ENCODE results near the gene LARGE1. TPM values are rescaled to one million over a fixed set of nuclear protein-coding genes. Genes with fewer than 3 reads are reported as not detected.
A peak's percentile ranks its signal among the peaks of the same experiment; 100 is the strongest.

LARGE1 gene
- total RNA-seq, 2 donors from 2014 or later: 29.5 to 42.1 TPM

DNA sequence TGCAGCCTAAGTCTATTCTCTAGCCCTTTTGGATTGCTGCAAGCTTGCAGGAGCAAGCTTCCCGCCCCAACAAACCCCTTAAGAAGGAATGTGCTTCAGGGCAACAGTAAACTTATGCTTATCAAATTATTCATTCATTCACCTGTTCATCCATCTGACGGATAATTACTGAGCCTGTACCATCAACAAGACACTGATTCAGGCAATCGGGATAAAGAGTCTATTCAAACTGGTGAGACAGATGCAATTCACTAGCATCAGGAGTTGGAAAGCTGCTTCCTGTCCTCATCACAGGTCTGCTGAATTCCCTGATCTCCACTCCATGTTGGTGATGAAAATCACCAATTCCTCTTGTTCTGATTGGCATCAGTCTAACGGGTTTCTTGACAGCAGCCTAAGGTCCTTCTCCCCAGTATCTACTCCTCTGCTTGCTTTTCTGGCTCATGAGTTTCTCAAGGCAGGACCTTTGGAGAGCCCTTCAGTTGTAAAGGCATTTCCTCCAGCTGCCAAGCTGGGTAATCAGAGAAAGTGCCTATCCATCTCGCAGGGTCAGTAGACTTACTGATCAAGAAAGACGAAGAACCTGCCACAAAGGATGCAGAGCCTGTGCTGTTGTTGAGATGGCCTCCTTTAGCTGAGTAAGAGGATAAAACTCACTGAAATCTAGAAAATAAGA lies 433.1 kb downstream of the LARGE1 start:
- H3K27me3 ChIP-seq (replicated peaks; ENCODE audit: insufficient read depth): no peaks in the 10 kb centered on the region
- H3K9me3 ChIP-seq: no peaks in the 10 kb centered on the region
- DNase-seq (ENCODE audit: low spot score) (no peak), ATAC-seq (ENCODE audit: insufficient number of reproducible peaks, low FRiP score, low read depth) (no peak)
- no peak overlapping the region for H3K27ac ChIP-seq
- H3K4me1 ChIP-seq (ENCODE audit: control insufficient read depth in 1 of 2, low read depth in 2 of 2): no peaks in the 10 kb centered on the region
- no peak overlapping the region for H3K4me3 ChIP-seq
- TF ChIP-seq, protein P1, sequence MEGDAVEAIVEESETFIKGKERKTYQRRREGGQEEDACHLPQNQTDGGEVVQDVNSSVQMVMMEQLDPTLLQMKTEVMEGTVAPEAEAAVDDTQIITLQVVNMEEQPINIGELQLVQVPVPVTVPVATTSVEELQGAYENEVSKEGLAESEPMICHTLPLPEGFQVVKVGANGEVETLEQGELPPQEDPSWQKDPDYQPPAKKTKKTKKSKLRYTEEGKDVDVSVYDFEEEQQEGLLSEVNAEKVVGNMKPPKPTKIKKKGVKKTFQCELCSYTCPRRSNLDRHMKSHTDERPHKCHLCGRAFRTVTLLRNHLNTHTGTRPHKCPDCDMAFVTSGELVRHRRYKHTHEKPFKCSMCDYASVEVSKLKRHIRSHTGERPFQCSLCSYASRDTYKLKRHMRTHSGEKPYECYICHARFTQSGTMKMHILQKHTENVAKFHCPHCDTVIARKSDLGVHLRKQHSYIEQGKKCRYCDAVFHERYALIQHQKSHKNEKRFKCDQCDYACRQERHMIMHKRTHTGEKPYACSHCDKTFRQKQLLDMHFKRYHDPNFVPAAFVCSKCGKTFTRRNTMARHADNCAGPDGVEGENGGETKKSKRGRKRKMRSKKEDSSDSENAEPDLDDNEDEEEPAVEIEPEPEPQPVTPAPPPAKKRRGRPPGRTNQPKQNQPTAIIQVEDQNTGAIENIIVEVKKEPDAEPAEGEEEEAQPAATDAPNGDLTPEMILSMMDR (IDR thresholded peaks at IDR 0.05): no peak
- H3K36me3 ChIP-seq: no peaks in the 10 kb centered on the region

GRCh38 chr22:33481550-33481949 lies 438.7 kb downstream of the LARGE1 start:
- H3K9me3 ChIP-seq: no peaks in the 10 kb centered on the region
- TF ChIP-seq, protein P1 (IDR thresholded peaks at IDR 0.05): no peak

GRCh38 chr22:33477120-33478111 lies 442.9 kb downstream of the LARGE1 start:
- H3K36me3 ChIP-seq: no peaks in the 10 kb centered on the region
- no peak overlapping the region for H3K27ac ChIP-seq
- no peaks in the 10 kb centered on the region for H3K27me3 ChIP-seq (replicated peaks; ENCODE audit: insufficient read depth)
- ATAC-seq (ENCODE audit: insufficient number of reproducible peaks, low FRiP score, low read depth) (peak; percentile 36), DNase-seq (ENCODE audit: low spot score) (no peak)
- H3K9me3 ChIP-seq: no peaks in the 10 kb centered on the region
- no peak overlapping the region for H3K4me3 ChIP-seq
- H3K4me1 ChIP-seq (ENCODE audit: control insufficient read depth in 1 of 2, low read depth in 2 of 2): peaks cover 0 to 17% of the 10 kb centered on the region in 2 donors
- TF ChIP-seq, protein P1 (IDR thresholded peaks at IDR 0.05): no peak

More at GRCh38 chr22:33481550-33481949, 438.7 kb downstream of the LARGE1 start:
- H3K4me1 ChIP-seq (ENCODE audit: control insufficient read depth in 1 of 2, low read depth in 2 of 2): peaks cover 0 to 17% of the 10 kb centered on the region in 2 donors
- DNase-seq (ENCODE audit: low spot score) (no peak), ATAC-seq (ENCODE audit: insufficient number of reproducible peaks, low FRiP score, low read depth) (no peak)
- H3K27me3 ChIP-seq (replicated peaks; ENCODE audit: insufficient read depth): no peaks in the 10 kb centered on the region
- H3K36me3 ChIP-seq: no peaks in the 10 kb centered on the region
- H3K27ac ChIP-seq: no peak overlapping the region
- H3K4me3 ChIP-seq: no peak overlapping the region

DNA sequence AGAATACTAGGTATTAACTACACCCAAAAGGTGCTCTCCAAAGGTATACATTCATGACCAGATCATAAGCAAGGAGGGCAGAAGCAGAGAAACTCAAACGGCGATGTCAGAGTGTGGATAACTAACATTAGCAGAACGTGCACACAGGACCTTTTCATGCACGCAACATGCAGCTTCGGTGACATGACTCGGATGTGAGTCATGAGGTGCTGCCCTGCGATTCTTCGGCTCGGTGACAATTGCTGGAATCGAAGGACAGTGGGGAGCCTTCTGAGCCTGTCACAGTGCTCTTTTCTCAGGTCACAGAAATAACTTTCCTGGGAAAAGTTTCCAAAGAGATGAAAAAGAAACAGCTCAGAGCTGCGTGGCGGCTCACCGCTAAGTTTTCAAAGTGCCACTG lies 443.6 kb downstream of the LARGE1 start:
- no peak overlapping the region for H3K27ac ChIP-seq
- TF ChIP-seq, protein P1 (IDR thresholded peaks at IDR 0.05): no peak
- no peaks in the 10 kb centered on the region for H3K36me3 ChIP-seq
- no peaks in the 10 kb centered on the region for H3K9me3 ChIP-seq
- no peak overlapping the region for H3K4me3 ChIP-seq
- H3K27me3 ChIP-seq (replicated peaks; ENCODE audit: insufficient read depth): no peaks in the 10 kb centered on the region
- H3K4me1 ChIP-seq (ENCODE audit: control insufficient read depth in 1 of 2, low read depth in 2 of 2): peaks cover 0 to 17% of the 10 kb centered on the region in 2 donors
- ATAC-seq (ENCODE audit: insufficient number of reproducible peaks, low FRiP score, low read depth): no peak
- DNase-seq (ENCODE audit: low spot score): no peak

DNA sequence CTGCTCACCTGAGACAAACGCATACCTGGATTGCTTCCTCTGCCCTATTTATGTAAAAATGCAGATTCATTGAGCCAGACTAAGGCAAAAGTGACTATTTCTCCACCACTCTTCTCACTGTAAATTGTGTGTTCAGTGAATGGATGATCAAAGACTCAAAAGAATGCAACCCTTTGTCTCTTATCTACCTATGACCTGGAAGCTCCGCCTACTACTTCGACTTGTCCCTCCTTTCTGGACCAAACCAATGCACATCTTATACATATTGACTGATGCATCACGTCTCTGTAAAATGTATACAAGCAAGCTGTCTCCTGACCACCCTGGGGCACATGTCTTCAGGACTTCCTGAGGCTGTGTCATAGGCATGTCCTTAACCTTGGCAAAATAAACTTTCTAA lies 444.1 kb downstream of the LARGE1 start:
- no peak for DNase-seq (ENCODE audit: low spot score)
- H3K4me3 ChIP-seq: no peak overlapping the region
- no peaks in the 10 kb centered on the region for H3K36me3 ChIP-seq
- TF ChIP-seq, protein P1 (IDR thresholded peaks at IDR 0.05): no peak
- no peaks in the 10 kb centered on the region for H3K9me3 ChIP-seq
- H3K27me3 ChIP-seq (replicated peaks; ENCODE audit: insufficient read depth): no peaks in the 10 kb centered on the region
- peaks cover 0 to 17% of the 10 kb centered on the region in 2 donors for H3K4me1 ChIP-seq (ENCODE audit: control insufficient read depth in 1 of 2, low read depth in 2 of 2)
- H3K27ac ChIP-seq: no peak overlapping the region
- ATAC-seq (ENCODE audit: insufficient number of reproducible peaks, low FRiP score, low read depth): no peak
